CD4-positive, alpha-beta T cell (primary cell): Measurements from ENCODE around the gene EMC8. TPM values are rescaled to one million over a fixed set of nuclear protein-coding genes. Genes with fewer than 3 reads are reported as not detected.
A peak's percentile ranks its signal among the peaks of the same experiment; 100 is the strongest.

Experiments
- ATAC-seq: fragments of 200-7000 bp; cut with Tn5 transposase; one replicate; pipeline ENCODE4 v1.10.0; 2022; ENCODE audit warnings: mild to moderate bottlenecking; ENCODE audit not compliant: poor library complexity
- CTCF ChIA-PET: fragments of 350-600 bp; sonication (Branson Sonifier 250); formaldehyde crosslinking; loops from one replicate; lab custom pipeline; 2021; ENCODE audit warnings: antibody characterized with exemption, inconsistent platforms; lab: Charles Lee
- POLR2A ChIA-PET: fragments of 350-600 bp; sonication (Branson Sonifier 250); formaldehyde crosslinking; loops from one replicate; lab custom pipeline; 2021; ENCODE audit warnings: antibody characterized with exemption, inconsistent platforms; lab: Charles Lee
- DNase-seq, 14 experiments: peaks; one replicate each; pipeline ENCODE4 v3.0.0-alpha.2; 2013 to 2020; ENCODE audit warnings: mixed read lengths in 2 of 14
- H3K27ac ChIP-seq, 2 donors: one replicate each; pipeline versions ENCODE4 v1.5.1 to v1.7.0; 2013; ENCODE audit warnings: low read length in 2 of 2, low read depth in 1 of 2, mild to moderate bottlenecking in 1 of 2
- H3K27me3 ChIP-seq, 2 experiments: 1 replicate in 1 of 2; 2 replicates in 1 of 2; pipeline versions ENCODE4 v1.6.1 to v1.7.0; 2013; ENCODE audit warnings: low read length in 2 of 2, control low read depth in 1 of 2, mild to moderate bottlenecking in 1 of 2, moderate library complexity in 1 of 2; ENCODE audit not compliant: insufficient read depth in 2 of 2, control insufficient read depth in 1 of 2
- H3K36me3 ChIP-seq: one replicate; pipeline ENCODE4 v1.6.1; 2013; ENCODE audit warnings: low read length, control low read depth; ENCODE audit not compliant: insufficient read depth
- H3K4me1 ChIP-seq: one replicate; pipeline ENCODE4 v1.6.1; 2013; ENCODE audit warnings: low read length, control low read depth; ENCODE audit not compliant: insufficient read depth
- H3K4me3 ChIP-seq: one replicate; pipeline ENCODE4 v1.5.1; 2013; ENCODE audit warnings: mild to moderate bottlenecking, low read length, moderate library complexity
- H3K9me3 ChIP-seq, 2 experiments: 1 replicate in 1 of 2; 2 replicates in 1 of 2; pipeline versions ENCODE4 v1.6.1 to v1.7.0; 2013; ENCODE audit warnings: low read length in 2 of 2, mild to moderate bottlenecking in 2 of 2, control low read depth in 1 of 2, moderate library complexity in 1 of 2; ENCODE audit not compliant: control insufficient read depth in 1 of 2, insufficient read depth in 1 of 2
- H3K27ac Mint-ChIP-seq: one replicate; pipeline ENCODE4 v1.8.0; 2020; ENCODE audit warnings: mixed read lengths
- H3K27me3 Mint-ChIP-seq: one replicate; pipeline ENCODE4 v1.8.0; 2021; ENCODE audit warnings: mixed read lengths
- H3K36me3 Mint-ChIP-seq: one replicate; pipeline ENCODE4 v1.8.0; 2021; ENCODE audit warnings: low read depth, mixed read lengths
- H3K4me1 Mint-ChIP-seq: one replicate; pipeline ENCODE4 v1.8.0; 2021; ENCODE audit warnings: low read depth, mixed read lengths
- H3K4me3 Mint-ChIP-seq: one replicate; pipeline ENCODE4 v1.8.0; 2020; ENCODE audit warnings: mild to moderate bottlenecking, mixed read lengths
- H3K9me3 Mint-ChIP-seq: one replicate; pipeline ENCODE4 v1.8.0; 2020; ENCODE audit warnings: mixed read lengths
- CTCF ChIP-seq: fragments of 200-600 bp; IDR thresholded peaks from one replicate; pipeline ENCODE4 v1.8.0; 2022; ENCODE audit warnings: antibody characterized with exemption, mild to moderate bottlenecking
- intact Hi-C, 2 experiments: fragments of 100-400 bp; cut with DNase I in 1 of 2; cut with micrococcal nuclease in 1 of 2; formaldehyde crosslinking; loops; one replicate each; pipeline versions ENCODE4 v1.15.1 to v1.9.0; 2023 to 2025; cut with DNase I, micrococcal nuclease
- total RNA-seq, 174 experiments: library from RNA in 2 of 174; stranded (reverse) in 2 of 174; gene quantifications; one replicate each; pipeline ENCODE4 v1.2.3 and lab custom pipeline; 2021 to 2026

The EMC8 gene
- total RNA-seq, 2 experiments from 2014 or later = 38.9 to 41.7 TPM

DNA sequence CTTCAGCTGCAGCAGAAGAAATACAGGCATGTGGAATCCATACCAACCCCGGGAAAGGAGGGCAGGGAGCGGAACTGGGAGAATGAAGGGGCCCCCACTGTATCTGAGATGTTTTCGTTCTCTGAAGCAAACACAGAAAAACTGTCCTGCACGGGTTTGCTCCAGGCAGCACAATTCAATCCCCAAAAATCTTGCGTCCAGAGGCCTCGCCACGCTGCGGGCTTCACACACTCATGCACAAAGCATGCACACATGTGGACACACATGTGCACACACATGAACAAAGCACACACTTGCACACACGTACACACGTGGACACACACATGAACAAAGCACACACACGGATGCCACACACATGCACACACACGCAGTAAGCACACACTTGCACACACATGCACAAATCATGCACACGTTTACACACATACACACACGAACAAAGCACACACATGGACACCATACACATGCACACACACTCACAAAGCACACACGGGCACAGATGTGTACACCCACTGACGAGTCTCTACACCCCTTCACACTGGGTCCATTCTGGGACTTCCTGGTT, 27.4 kb upstream of the EMC8 start:
- no peak overlapping the region for H3K27ac Mint-ChIP-seq
- Histone ChIP-seq H3K27me3 (peaks cover 3 to 21% of the 10 kb centered on the region in 2 experiments), H3K4me3 (no peak overlapping the region), H3K36me3 (no peaks in the 10 kb centered on the region), H3K9me3 (peaks cover 0 to 15% of the 10 kb centered on the region in 2 experiments), H3K27ac (no peak overlapping the region), H3K4me1 (peaks cover 13% of the 10 kb centered on the region)
- intact Hi-C loops = loop anchor here (10.0 kb wide), 2 partner anchors 68 to 688 kb away; partner anchors contain the start of genes FOXF1 (in 1 of the 2) and IRF8 (in 1 of the 2)
- ATAC-seq = no peak
- H3K36me3 Mint-ChIP-seq = no peaks in the 10 kb centered on the region
- H3K27me3 Mint-ChIP-seq = peaks cover 32% of the 10 kb centered on the region
- CTCF ChIA-PET = no interaction called here
- H3K4me1 Mint-ChIP-seq = peaks cover 4% of the 10 kb centered on the region
- POLR2A ChIA-PET = no interaction called here
- H3K4me3 Mint-ChIP-seq = no peak overlapping the region
- TF ChIP-seq CTCF = no peak
- H3K9me3 Mint-ChIP-seq = no peaks in the 10 kb centered on the region
- no peak for DNase-seq

DNA sequence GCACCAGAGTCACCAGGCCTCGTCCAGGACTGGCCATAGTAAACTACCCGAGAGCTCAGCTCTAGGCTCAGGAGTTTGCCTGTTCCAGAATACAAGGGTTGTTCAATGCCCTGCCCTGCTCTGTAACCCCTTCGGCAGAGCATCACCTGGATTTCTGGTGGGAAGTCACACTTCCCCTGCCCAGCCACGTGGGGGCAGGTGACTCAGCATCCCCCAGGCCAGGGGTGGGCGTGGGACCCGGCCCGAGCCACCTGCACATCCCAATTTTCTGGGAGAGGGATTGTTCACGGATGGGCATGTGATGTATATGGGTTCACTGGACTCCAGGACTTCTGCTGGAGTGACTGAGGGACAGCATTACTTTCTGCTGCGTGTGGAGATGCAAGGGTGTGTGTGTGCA, 26.0 kb upstream of the EMC8 start:
- Mint-ChIP-seq H3K4me3 (no peak overlapping the region), H3K27ac (no peak overlapping the region), H3K4me1 (peaks cover 11% of the 10 kb centered on the region), H3K9me3 (no peaks in the 10 kb centered on the region), H3K36me3 (no peaks in the 10 kb centered on the region), H3K27me3 (peaks cover 17% of the 10 kb centered on the region)
- POLR2A ChIA-PET = no interaction called here
- H3K36me3 ChIP-seq = no peaks in the 10 kb centered on the region
- ATAC-seq (no peak), DNase-seq (no peak)
- intact Hi-C loops = loop anchor here (10.0 kb wide), 2 partner anchors 69 to 689 kb away; partner anchors contain the start of genes FOXF1 (in 1 of the 2) and IRF8 (in 1 of the 2)
- TF ChIP-seq CTCF = no peak
- peaks cover 21% of the 10 kb centered on the region for H3K4me1 ChIP-seq
- CTCF ChIA-PET = no interaction called here
- no peak overlapping the region for H3K4me3 ChIP-seq
- no peak overlapping the region for H3K27ac ChIP-seq
- H3K9me3 ChIP-seq = peaks cover 0 to 15% of the 10 kb centered on the region in 2 experiments
- peaks cover 3 to 12% of the 10 kb centered on the region in 2 experiments for H3K27me3 ChIP-seq

- POLR2A ChIA-PET = no interaction called here
- peak in 2 of 14 experiments; percentile 60 to 73 for DNase-seq
These were observed 25.1 kb upstream of the EMC8 start for GRCh38 chr16:85824161-85825135.

More at GRCh38 chr16:85824161-85825135, 25.1 kb upstream of the EMC8 start:
- no peak overlapping the region for H3K4me3 ChIP-seq
- no peaks in the 10 kb centered on the region for H3K36me3 ChIP-seq
- intact Hi-C loops = loop anchor here (5.0 to 10.0 kb wide), 3 partner anchors 70 to 690 kb away; partner anchors contain the start of genes IRF8 (in 2 of the 2) and FOXF1 (in 1 of the 2)
- H3K27ac Mint-ChIP-seq = no peak overlapping the region
- H3K4me3 Mint-ChIP-seq = no peak overlapping the region
- no peak for TF ChIP-seq CTCF
- peaks cover 13% of the 10 kb centered on the region for H3K4me1 Mint-ChIP-seq
- H3K9me3 ChIP-seq = peaks cover 0 to 7% of the 10 kb centered on the region in 2 experiments
- peaks cover 13% of the 10 kb centered on the region for H3K4me1 ChIP-seq
- CTCF ChIA-PET = no interaction called here
- H3K27ac ChIP-seq = no peak overlapping the region
- no peaks in the 10 kb centered on the region for H3K9me3 Mint-ChIP-seq
- H3K36me3 Mint-ChIP-seq = no peaks in the 10 kb centered on the region
- H3K27me3 ChIP-seq = peaks cover 0 to 3% of the 10 kb centered on the region in 2 experiments
- H3K27me3 Mint-ChIP-seq = peaks cover 14% of the 10 kb centered on the region
- no peak for ATAC-seq
